WERI-Rb-1 (cell line): ENCODE results near the gene TMEM258.

Experiments used
- DNase-seq: peaks from one replicate; pipeline ENCODE4 v3.0.0-alpha.2; 2020
- H3K27ac ChIP-seq: fragments of 250-450 bp; sonication (Bioruptor Pico); 2 replicates; pipeline ENCODE4 v1.5.1; 2020; ENCODE audit warnings: mild to moderate bottlenecking, moderate library complexity
- H3K27me3 ChIP-seq: fragments of 250-450 bp; sonication (Bioruptor Pico); 2 replicates; pipeline ENCODE4 v1.5.1; 2021; ENCODE audit warnings: mild to moderate bottlenecking, low read depth, moderate library complexity; ENCODE audit not compliant: insufficient read depth, severe bottlenecking
- H3K36me3 ChIP-seq: fragments of 250-450 bp; sonication (Bioruptor Pico); 2 replicates; pipeline ENCODE4 v1.5.1; 2020; ENCODE audit warnings: mild to moderate bottlenecking, moderate library complexity
- H3K4me3 ChIP-seq: 2 replicates; pipeline ENCODE4 v1.5.1; 2011; ENCODE audit warnings: low read depth, mild to moderate bottlenecking, control low read depth, low read length
- H3K9me3 ChIP-seq: fragments of 250-450 bp; sonication (Bioruptor Pico); 2 replicates; pipeline ENCODE4 v1.5.1; 2021; ENCODE audit warnings: mild to moderate bottlenecking, moderate library complexity; ENCODE audit not compliant: severe bottlenecking
- CTCF ChIP-seq: IDR thresholded peaks from 2 replicates; pipeline ENCODE4 v1.5.1; 2011; ENCODE audit warnings: low read depth, mild to moderate bottlenecking, control low read depth, inconsistent platforms, low read length

TMEM258 gene

GRCh38 chr11:61838501-61838900 lies 46.1 kb upstream of the TMEM258 start:
- Histone ChIP-seq H3K9me3 (no peaks in the 10 kb centered on the region), H3K27ac (no peak overlapping the region), H3K27me3 (no peaks in the 10 kb centered on the region), H3K36me3 (peaks cover 71% of the 10 kb centered on the region), H3K4me3 (no peak overlapping the region)
- TF ChIP-seq CTCF: no peak
- DNase-seq: no peak

- no peak for DNase-seq
- Histone ChIP-seq H3K9me3 (no peaks in the 10 kb centered on the region), H3K27me3 (no peaks in the 10 kb centered on the region), H3K27ac (no peak overlapping the region; the same call in 1 of the 2 replicates), H3K36me3 (peaks cover 69% of the 10 kb centered on the region), H3K4me3 (no peak overlapping the region)
- no peak for TF ChIP-seq CTCF
These were observed 45.1 kb upstream of the TMEM258 start for GRCh38 chr11:61837411-61838005.

- H3K9me3 ChIP-seq: no peaks in the 10 kb centered on the region
- no peak for DNase-seq
- no peaks in the 10 kb centered on the region for H3K27me3 ChIP-seq
- H3K4me3 ChIP-seq: no peak overlapping the region
- no peak for TF ChIP-seq CTCF
- H3K27ac ChIP-seq: no peak overlapping the region
- H3K36me3 ChIP-seq: peaks cover 69% of the 10 kb centered on the region
These were observed 43.8 kb upstream of the TMEM258 start for GRCh38 chr11:61836193-61836592.

GRCh38 chr11:61834278-61835048 lies 42.1 kb upstream of the TMEM258 start:
- DNase-seq: no peak
- Histone ChIP-seq H3K4me3 (no peak overlapping the region), H3K9me3 (no peaks in the 10 kb centered on the region), H3K36me3 (peaks cover 60% of the 10 kb centered on the region), H3K27ac (no peak overlapping the region; the same call in 1 of the 2 replicates), H3K27me3 (no peaks in the 10 kb centered on the region)
- TF ChIP-seq CTCF: no peak

GRCh38 chr11:61833926-61834277 lies 41.5 kb upstream of the TMEM258 start:
- TF ChIP-seq CTCF: 0 out of 2 replicates have a peak, but pooled peaks have one; percentile 2

More at GRCh38 chr11:61833926-61834277, 41.5 kb upstream of the TMEM258 start:
- no peak for DNase-seq
- Histone ChIP-seq H3K9me3 (no peaks in the 10 kb centered on the region), H3K4me3 (no peak overlapping the region), H3K27me3 (no peaks in the 10 kb centered on the region), H3K27ac (no peak overlapping the region), H3K36me3 (peaks cover 58% of the 10 kb centered on the region)
